Hepatocyte (in vitro differentiated cells): ENCODE results near the gene CD55. TPM values are rescaled to one million over a fixed set of nuclear protein-coding genes. Genes with fewer than 3 reads are reported as not detected.
A peak's percentile ranks its signal among the peaks of the same experiment; 100 is the strongest.

Experiments used
- DNase-seq: peaks from one replicate; pipeline ENCODE4 v3.0.0-alpha.2; 2016; ENCODE audit warnings: low spot score
- H2AFZ ChIP-seq: fragments of 200-600 bp; sonication (generic); 2 replicates; pipeline ENCODE4 v1.6.0; 2016; ENCODE audit warnings: antibody characterized with exemption, mild to moderate bottlenecking
- H3K27ac ChIP-seq: fragments of 200-600 bp; sonication (generic); 2 replicates; pipeline ENCODE4 v1.5.1; 2016; ENCODE audit warnings: mild to moderate bottlenecking
- H3K27me3 ChIP-seq: fragments of 200-600 bp; sonication (generic); 2 replicates; pipeline ENCODE4 v1.6.1; 2016
- H3K36me3 ChIP-seq: fragments of 200-600 bp; sonication (generic); replicated peaks from 2 replicates; pipeline ENCODE4 v1.5.1; 2016; ENCODE audit warnings: low read depth; ENCODE audit not compliant: insufficient read depth
- H3K4me1 ChIP-seq: fragments of 200-600 bp; sonication (generic); 2 replicates; pipeline ENCODE4 v1.5.1; 2016; ENCODE audit warnings: mild to moderate bottlenecking, moderate library complexity; ENCODE audit not compliant: insufficient read depth
- H3K4me2 ChIP-seq: fragments of 200-600 bp; sonication (generic); 2 replicates; pipeline ENCODE4 v1.6.0; 2016
- H3K4me3 ChIP-seq: fragments of 200-600 bp; sonication (generic); 2 replicates; pipeline ENCODE4 v1.5.1; 2016; ENCODE audit warnings: mild to moderate bottlenecking
- H3K79me2 ChIP-seq: fragments of 200-600 bp; sonication (generic); 2 replicates; pipeline ENCODE4 v1.6.0; 2017; ENCODE audit warnings: mild to moderate bottlenecking
- H3K9me2 ChIP-seq: fragments of 200-600 bp; sonication (generic); replicated peaks from 2 replicates; pipeline ENCODE4 v1.6.0; 2017; ENCODE audit warnings: mild to moderate bottlenecking; ENCODE audit not compliant: insufficient read depth
- H3K9me3 ChIP-seq: fragments of 200-600 bp; sonication (generic); 2 replicates; pipeline ENCODE4 v1.5.1; 2016; ENCODE audit warnings: low read depth, mild to moderate bottlenecking
- H4K20me1 ChIP-seq: fragments of 200-600 bp; sonication (generic); 2 replicates; pipeline ENCODE4 v1.6.0; 2016; ENCODE audit warnings: mild to moderate bottlenecking; ENCODE audit not compliant: insufficient read depth, poor library complexity, severe bottlenecking
- EZH2 ChIP-seq: fragments of 200-600 bp; sonication (generic); IDR thresholded peaks from 2 replicates; pipeline ENCODE4 v1.6.1; 2016; ENCODE audit warnings: antibody characterized with exemption, mild to moderate bottlenecking, borderline replicate concordance
- EZH2phosphoT487 ChIP-seq: fragments of 200-600 bp; sonication (generic); IDR thresholded peaks from one replicate; pipeline ENCODE4 v1.6.1; 2018; ENCODE audit warnings: antibody characterized with exemption, mild to moderate bottlenecking, low read depth, moderate library complexity; ENCODE audit not compliant: unreplicated experiment, severe bottlenecking
- WGBS: methylation state at CpG from one replicate; pipeline ENCODE4 v1.1.6; 2016; ENCODE audit warnings: low lambda C conversion rate; ENCODE audit errors: missing lambda C conversion rate; 5-methylcytosine and 5-hydroxymethylcytosine counted together
- polyA plus RNA-seq: library from polyadenylated mRNA; unstranded; fragments of >200 nt; fragmentation: Nextera tagmentation; extraction: Ambion mirVana; gene quantifications from 2 replicates; pipeline ENCODE4 v1.2.1, GENCODE V29; 2016
- total RNA-seq: library from RNA; depleted of rRNA; stranded (reverse); fragments of >200 nt; gene quantifications from 2 replicates; pipeline ENCODE4 v1.2.3, GENCODE V29; 2014
- TF ChIP-seq, protein P1 (sequence below): fragments of 200-600 bp; sonication (generic); IDR thresholded peaks from 2 replicates; pipeline ENCODE4 v1.5.1; 2016; ENCODE audit warnings: antibody characterized with exemption, mild to moderate bottlenecking; ENCODE audit not compliant: poor library complexity

The CD55 gene, protein sequence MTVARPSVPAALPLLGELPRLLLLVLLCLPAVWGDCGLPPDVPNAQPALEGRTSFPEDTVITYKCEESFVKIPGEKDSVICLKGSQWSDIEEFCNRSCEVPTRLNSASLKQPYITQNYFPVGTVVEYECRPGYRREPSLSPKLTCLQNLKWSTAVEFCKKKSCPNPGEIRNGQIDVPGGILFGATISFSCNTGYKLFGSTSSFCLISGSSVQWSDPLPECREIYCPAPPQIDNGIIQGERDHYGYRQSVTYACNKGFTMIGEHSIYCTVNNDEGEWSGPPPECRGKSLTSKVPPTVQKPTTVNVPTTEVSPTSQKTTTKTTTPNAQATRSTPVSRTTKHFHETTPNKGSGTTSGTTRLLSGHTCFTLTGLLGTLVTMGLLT
- total RNA-seq, result 41.1 and 61.5 TPM in 2 replicates
- 57.5 and 72.4 TPM in 2 replicates for polyA plus RNA-seq

GRCh38 chr1:207321079-207321789, at the start of gene CD55:
Gene CD55 (plus strand): TSS chr1:207321678. CDS start chr1:207321766, 88 bp downstream.
- DNase-seq, result peak; percentile 95
- Histone ChIP-seq H3K4me2 (peak within 1 kb of the TSS; percentile 84), H3K9me3 (no peaks in the 10 kb centered on the region), H2AFZ (peak within 1 kb of the TSS; percentile 80), H3K36me3 (no peaks in the 10 kb centered on the region), H3K79me2 (no peaks in the 10 kb centered on the region), H3K27me3 (no peaks in the 10 kb centered on the region), H3K4me1 (peaks cover 11% of the 10 kb centered on the region), H3K4me3 (peak within 1 kb of the TSS; percentile 77), H3K9me2 (no peaks in the 10 kb centered on the region), H4K20me1 (no peaks in the 10 kb centered on the region), H3K27ac (peak within 1 kb of the TSS; percentile 95)
- TF ChIP-seq, protein P1, sequence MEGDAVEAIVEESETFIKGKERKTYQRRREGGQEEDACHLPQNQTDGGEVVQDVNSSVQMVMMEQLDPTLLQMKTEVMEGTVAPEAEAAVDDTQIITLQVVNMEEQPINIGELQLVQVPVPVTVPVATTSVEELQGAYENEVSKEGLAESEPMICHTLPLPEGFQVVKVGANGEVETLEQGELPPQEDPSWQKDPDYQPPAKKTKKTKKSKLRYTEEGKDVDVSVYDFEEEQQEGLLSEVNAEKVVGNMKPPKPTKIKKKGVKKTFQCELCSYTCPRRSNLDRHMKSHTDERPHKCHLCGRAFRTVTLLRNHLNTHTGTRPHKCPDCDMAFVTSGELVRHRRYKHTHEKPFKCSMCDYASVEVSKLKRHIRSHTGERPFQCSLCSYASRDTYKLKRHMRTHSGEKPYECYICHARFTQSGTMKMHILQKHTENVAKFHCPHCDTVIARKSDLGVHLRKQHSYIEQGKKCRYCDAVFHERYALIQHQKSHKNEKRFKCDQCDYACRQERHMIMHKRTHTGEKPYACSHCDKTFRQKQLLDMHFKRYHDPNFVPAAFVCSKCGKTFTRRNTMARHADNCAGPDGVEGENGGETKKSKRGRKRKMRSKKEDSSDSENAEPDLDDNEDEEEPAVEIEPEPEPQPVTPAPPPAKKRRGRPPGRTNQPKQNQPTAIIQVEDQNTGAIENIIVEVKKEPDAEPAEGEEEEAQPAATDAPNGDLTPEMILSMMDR, result peak; percentile 32
- no peak for TF ChIP-seq EZH2
- WGBS, result 1% methylated on average over 42 of the region's 53 CpGs

GRCh38 chr1:207274882-207275281, 46.6 kb upstream of the CD55 start:
- TF ChIP-seq, protein P1, result no peak
- TF ChIP-seq EZH2 (no peak), EZH2phosphoT487 (no peak)
- no peaks in the 10 kb centered on the region for H3K9me3 ChIP-seq
- no peaks in the 10 kb centered on the region for H3K36me3 ChIP-seq
- H4K20me1 ChIP-seq, result no peaks in the 10 kb centered on the region
- no peaks in the 10 kb centered on the region for H3K79me2 ChIP-seq
- DNase-seq, result no peak
- H3K4me3 ChIP-seq, result no peak overlapping the region
- no peak overlapping the region for H3K4me2 ChIP-seq
- no peak overlapping the region for H2AFZ ChIP-seq
- H3K27ac ChIP-seq, result no peak overlapping the region
- H3K9me2 ChIP-seq, result no peaks in the 10 kb centered on the region
- H3K4me1 ChIP-seq, result no peaks in the 10 kb centered on the region
- no peaks in the 10 kb centered on the region for H3K27me3 ChIP-seq

- Histone ChIP-seq H3K36me3 (no peaks in the 10 kb centered on the region), H3K79me2 (no peaks in the 10 kb centered on the region), H3K27me3 (no peaks in the 10 kb centered on the region), H3K4me3 (no peak overlapping the region), H3K4me1 (no peaks in the 10 kb centered on the region), H3K4me2 (no peak overlapping the region), H3K9me2 (no peaks in the 10 kb centered on the region), H2AFZ (no peak overlapping the region), H3K27ac (no peak overlapping the region), H3K9me3 (no peaks in the 10 kb centered on the region), H4K20me1 (no peaks in the 10 kb centered on the region)
- DNase-seq, result no peak
- 93% methylated on average over 1 of the region's 1 CpG for WGBS
- TF ChIP-seq EZH2phosphoT487 (no peak), EZH2 (no peak)
- TF ChIP-seq, protein P1, result no peak
Measured at GRCh38 chr1:207276465-207276864, 45.0 kb upstream of the CD55 start.
